Muscle of leg (tissue), 11 donors: ENCODE measurements around the gene RNF4. TPM values are rescaled to one million over a fixed set of nuclear protein-coding genes. Genes with fewer than 3 reads are reported as not detected.

Experiments used
- DNase-seq: peaks from one replicate; pipeline ENCODE4 v3.0.0; 2013
- H3K27ac ChIP-seq: one replicate; pipeline ENCODE4 v1.5.1; 2013; ENCODE audit warnings: mild to moderate bottlenecking, low read length, control low read depth
- H3K27me3 ChIP-seq: one replicate; pipeline ENCODE4 v1.6.1; 2013; ENCODE audit warnings: low read length; ENCODE audit not compliant: control insufficient read depth, insufficient read depth
- H3K36me3 ChIP-seq: one replicate; pipeline ENCODE4 v1.6.1; 2013; ENCODE audit warnings: low read length; ENCODE audit not compliant: control insufficient read depth, insufficient read depth
- H3K4me1 ChIP-seq: one replicate; pipeline ENCODE4 v1.6.1; 2013; ENCODE audit warnings: low read length; ENCODE audit not compliant: control insufficient read depth, insufficient read depth
- H3K4me3 ChIP-seq: one replicate; pipeline ENCODE4 v1.5.1; 2013; ENCODE audit warnings: low read length, control low read depth
- H3K9me3 ChIP-seq: replicated peaks from 2 replicates; pipeline ENCODE4 v1.6.1; 2013; ENCODE audit warnings: low read depth, low read length; ENCODE audit not compliant: control insufficient read depth
- WGBS: methylation state at CpG from one replicate; pipeline ENCODE4 v1.1.5; 2013; ENCODE audit warnings: missing lambda C conversion rate; ENCODE audit not compliant: insufficient coverage; 5-methylcytosine and 5-hydroxymethylcytosine counted together
- polyA plus RNA-seq, 8 donors: library from polyadenylated mRNA; unstranded; fragments of 120-200 nt; gene quantifications; one replicate each; pipeline versions ENCODE4 v1.2.1 to v1.2.3, GENCODE V29; 2013; ENCODE audit warnings: inconsistent platforms in 1 of 8, low replicate concordance in 1 of 8; ENCODE audit not compliant: insufficient read length in 8 of 8, insufficient read depth in 1 of 8
- total RNA-seq: library from RNA; stranded (reverse); fragments of 120-200 nt; gene quantifications from one replicate; pipeline ENCODE4 v1.2.4, GENCODE V29; 2013

RNF4 gene
- total and polyA plus RNA-seq, 9 donors, result 32.1 to 54.7 (median 43.3) TPM

DNA sequence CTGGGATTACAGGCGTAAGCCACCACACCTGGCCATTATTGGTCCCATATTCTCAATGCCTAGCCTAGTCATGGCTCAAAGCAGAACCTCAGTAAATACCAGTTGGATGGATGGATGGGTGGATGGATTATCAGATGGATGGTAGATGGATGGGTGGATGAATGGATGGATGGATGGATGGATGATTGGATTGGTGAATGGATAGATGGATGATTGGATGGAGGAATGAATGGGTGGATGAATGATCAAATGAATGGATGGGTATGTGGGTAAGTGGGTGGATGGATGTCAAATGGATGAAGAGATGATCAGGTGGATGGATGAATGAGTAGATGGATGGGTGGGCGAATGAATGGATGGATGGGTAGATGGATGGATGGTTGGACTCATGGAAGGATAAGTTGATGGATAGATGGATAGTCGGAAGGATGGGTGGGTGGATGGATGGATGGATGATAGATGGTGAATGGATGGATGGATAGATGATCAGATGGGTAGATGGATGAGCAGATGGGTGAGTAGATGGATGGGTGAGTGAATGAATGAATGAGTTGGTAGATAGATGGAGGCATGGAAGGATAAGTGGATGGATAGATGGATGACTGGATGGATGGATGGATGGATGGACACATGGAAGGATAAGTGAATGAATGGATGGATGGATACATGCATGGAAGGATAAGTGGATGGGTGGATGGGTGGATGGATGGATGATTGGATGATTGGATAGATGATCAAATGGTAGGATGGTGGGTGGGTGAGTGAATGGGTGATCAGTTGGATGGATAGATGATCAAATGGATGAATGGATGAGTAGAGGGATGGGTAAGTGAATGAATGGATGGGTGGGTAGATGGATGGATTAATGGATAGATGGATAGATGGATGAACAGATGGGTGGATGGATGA, 22.0 kb upstream of the RNF4 start:
- whole genome bisulfite sequencing, result 83% methylated on average over 2 of the region's 3 CpGs

DNA sequence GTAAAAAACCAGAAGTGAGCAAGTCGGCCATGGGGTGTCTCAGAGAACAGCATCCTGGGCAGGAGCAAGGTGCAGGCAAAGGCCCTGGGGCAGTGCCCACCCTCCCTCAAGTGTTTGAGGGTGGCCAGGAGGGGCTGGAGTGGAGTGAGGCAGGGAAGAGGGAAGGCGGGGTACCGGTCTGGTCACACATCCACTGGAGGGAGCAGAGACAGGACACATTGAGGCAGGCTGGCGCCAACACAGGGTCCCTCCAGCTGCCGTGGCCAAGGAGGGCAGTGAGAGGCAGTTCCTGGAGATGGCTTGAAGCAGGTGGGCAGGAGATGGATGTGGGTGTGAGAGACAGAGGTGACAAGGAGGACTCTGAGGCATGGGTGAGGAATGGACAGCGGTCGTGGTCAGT, 20.3 kb upstream of the RNF4 start:
- no peak for DNase-seq
- H3K4me3 ChIP-seq, result no peak overlapping the region
- H3K36me3 ChIP-seq, result no peaks in the 10 kb centered on the region
- H3K9me3 ChIP-seq, result no peaks in the 10 kb centered on the region
- no peak overlapping the region for H3K27ac ChIP-seq
- no peaks in the 10 kb centered on the region for H3K4me1 ChIP-seq
- 75% methylated on average over 6 of the region's 7 CpGs for WGBS
- H3K27me3 ChIP-seq, result no peaks in the 10 kb centered on the region

More for the DNA sequence above, 22.0 kb upstream of the RNF4 start:
- no peak overlapping the region for H3K27ac ChIP-seq
- H3K27me3 ChIP-seq, result no peaks in the 10 kb centered on the region
- no peaks in the 10 kb centered on the region for H3K9me3 ChIP-seq
- H3K4me1 ChIP-seq, result peaks cover 4% of the 10 kb centered on the region
- no peak for DNase-seq
- no peak overlapping the region for H3K4me3 ChIP-seq
- H3K36me3 ChIP-seq, result no peaks in the 10 kb centered on the region

GRCh38 chr4:2449051-2449450, 19.9 kb upstream of the RNF4 start:
- H3K4me3 ChIP-seq, result no peak overlapping the region
- 87% methylated on average over 11 of the region's 11 CpGs for WGBS
- no peaks in the 10 kb centered on the region for H3K27me3 ChIP-seq
- H3K36me3 ChIP-seq, result no peaks in the 10 kb centered on the region
- H3K4me1 ChIP-seq, result no peaks in the 10 kb centered on the region
- no peaks in the 10 kb centered on the region for H3K9me3 ChIP-seq
- DNase-seq, result no peak
- no peak overlapping the region for H3K27ac ChIP-seq

DNA sequence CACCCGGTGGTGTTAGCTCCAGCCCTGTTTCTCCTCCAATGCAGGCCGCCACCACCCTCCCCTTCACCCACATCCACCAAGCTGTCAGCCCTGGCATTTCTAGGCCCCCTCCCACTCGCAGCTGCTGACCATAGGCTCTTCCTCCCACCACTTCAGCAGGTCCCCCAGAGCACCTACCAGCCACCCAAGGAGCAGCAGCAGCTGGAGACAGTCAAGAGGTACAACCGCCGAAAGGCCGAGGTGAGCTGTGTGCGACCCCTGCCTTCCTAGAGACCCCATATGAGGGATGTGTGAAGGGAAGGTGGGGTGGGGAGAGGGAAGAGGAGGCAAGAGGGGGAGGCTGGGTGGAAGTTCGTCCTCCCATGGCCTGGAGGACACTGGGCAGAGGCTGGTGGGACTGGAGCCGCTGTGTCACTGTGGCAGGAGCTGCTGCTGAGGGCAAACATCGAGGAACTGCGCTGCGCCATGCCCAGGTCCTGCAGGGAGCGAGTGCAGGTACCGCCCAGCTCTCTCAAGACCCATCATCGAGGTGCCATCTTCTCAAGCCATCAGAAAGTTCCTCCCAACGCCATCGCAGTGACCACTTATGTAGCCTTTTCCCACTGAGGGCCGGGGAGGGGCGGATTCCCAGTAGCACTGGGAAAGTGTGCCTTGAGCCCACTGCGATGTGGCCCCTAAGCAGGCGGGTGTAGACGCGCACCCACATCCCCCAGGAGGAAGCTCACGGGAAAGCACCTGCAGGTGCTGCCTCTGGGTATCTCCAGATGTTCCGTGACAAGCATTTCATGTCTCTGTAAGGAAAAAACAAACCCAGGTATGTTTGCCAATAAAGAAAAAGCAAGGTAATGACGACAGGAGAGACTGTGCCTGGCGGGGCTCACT, 19.2 kb upstream of the RNF4 start:
- Histone ChIP-seq H3K27me3 (no peaks in the 10 kb centered on the region), H3K36me3 (no peaks in the 10 kb centered on the region), H3K4me3 (no peak overlapping the region), H3K27ac (no peak overlapping the region), H3K9me3 (no peaks in the 10 kb centered on the region), H3K4me1 (no peaks in the 10 kb centered on the region)
- 84% methylated on average over 26 of the region's 27 CpGs for WGBS
- DNase-seq, result no peak

DNA sequence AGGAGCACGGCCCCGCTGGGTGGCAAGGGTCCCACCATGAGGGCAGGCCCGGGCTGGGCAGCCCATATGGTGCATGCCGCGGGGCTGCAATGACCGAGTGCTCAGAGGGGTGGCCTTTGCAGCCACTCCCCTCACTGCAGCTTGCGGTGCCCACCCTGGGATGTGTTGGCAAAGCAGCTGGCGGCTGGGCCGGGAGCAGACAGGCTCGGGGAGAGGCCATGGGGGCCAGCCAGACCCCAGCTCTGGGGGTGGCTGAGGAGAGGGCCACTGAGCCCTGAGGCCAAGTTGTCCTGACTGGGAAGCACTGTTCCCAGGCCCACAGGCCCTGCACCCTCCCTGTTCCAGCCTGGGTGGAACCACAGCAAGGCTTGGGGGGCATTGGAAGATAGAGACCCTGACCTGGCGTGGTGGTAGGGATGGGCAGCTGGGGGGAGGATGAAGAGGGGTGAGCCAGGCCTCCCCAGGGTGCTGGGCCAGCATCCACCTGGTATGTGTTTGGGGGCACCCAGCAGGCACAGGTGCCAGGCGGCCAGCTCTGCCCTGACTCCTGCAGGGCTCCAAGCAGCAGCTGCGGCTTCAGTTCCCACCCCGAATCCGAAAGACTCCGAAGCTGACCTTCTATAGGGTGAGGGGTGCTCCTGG, 18.4 kb upstream of the RNF4 start:
- H3K27ac ChIP-seq, result no peak overlapping the region
- H3K4me3 ChIP-seq, result no peak overlapping the region
- DNase-seq, result no peak
- no peaks in the 10 kb centered on the region for H3K4me1 ChIP-seq
- no peaks in the 10 kb centered on the region for H3K27me3 ChIP-seq
- 77% methylated on average over 11 of the region's 16 CpGs for WGBS
- H3K36me3 ChIP-seq, result no peaks in the 10 kb centered on the region
- H3K9me3 ChIP-seq, result no peaks in the 10 kb centered on the region

DNA sequence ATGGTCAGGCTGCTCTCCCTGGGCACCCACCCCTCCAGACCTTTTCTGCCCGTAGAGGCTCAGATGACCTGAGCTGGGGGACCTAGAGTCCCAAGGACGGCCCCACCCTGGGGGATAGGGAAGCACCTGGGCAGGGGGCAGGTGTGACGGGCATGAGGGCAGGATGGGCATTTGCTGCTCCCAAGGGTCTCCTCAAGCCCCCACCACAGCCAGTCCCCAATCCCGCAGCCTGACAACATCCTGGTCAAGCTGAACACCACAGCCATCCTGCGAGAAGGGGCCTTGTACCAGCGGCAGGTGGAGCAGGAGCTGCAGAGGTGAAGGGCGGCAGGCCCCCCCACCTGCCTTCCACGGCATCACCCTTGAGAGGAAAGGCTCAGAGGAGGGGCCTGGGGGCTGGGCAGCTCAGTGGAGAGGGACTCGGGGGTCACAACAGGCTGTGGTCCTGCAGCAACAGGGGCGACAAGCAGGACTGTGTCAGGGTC, 17.8 kb upstream of the RNF4 start:
- WGBS, result 69% methylated on average over 3 of the region's 10 CpGs
- Histone ChIP-seq H3K9me3 (no peaks in the 10 kb centered on the region), H3K36me3 (no peaks in the 10 kb centered on the region), H3K4me1 (no peaks in the 10 kb centered on the region), H3K27ac (no peak overlapping the region), H3K27me3 (no peaks in the 10 kb centered on the region), H3K4me3 (no peak overlapping the region)
- DNase-seq, result no peak

DNA sequence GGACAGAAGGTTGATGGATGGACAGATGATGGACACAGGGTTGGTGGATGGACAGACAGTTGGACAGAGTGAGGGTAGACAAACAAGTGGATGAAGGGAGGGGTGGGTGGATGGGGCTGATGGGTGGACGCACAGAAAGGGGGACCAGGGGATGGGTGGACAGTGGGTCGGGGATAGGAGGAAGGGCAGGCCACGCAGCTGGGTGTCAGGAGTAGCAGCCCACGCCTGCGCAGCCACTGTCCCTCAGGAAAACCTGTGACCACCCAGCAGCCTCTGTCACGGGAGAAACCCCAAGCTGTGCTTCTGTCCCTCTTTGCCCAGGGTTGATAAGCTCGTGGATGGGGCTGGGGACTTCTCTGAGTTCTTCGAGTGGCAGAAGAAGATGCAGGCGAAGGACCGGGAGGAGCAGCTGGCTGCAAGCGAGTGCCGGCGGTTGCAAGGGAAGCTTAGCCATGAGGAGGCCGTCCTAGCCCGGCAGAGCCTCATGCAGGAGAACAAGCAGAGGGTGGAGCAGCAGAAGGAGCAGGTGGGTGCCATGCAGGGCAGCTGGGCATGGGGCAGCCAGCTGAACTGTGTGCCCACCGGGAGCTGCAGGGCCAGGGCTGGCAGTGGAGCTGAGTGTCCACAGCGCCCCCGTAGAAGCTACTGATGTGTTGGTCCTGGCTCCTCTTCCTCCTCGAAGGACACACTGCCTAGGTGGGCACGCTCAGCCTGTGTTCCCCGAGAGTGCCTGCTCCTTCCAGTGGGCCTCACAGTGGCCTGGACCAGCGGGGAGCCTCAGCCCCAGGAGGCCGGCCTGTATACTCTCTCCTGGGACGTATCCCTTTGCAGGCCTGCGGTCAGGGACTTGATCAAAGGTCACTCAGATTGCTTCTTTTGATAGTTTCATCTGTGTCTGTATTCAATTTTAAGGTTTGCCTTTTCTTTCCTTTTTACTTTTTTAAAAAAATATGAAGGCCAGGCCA, 16.8 kb upstream of the RNF4 start:
- Histone ChIP-seq H3K36me3 (no peaks in the 10 kb centered on the region), H3K4me1 (no peaks in the 10 kb centered on the region), H3K27ac (no peak overlapping the region), H3K9me3 (no peaks in the 10 kb centered on the region), H3K4me3 (no peak overlapping the region), H3K27me3 (peaks cover 3% of the 10 kb centered on the region)
- WGBS, result 73% methylated on average over 16 of the region's 25 CpGs
- DNase-seq, result no peak

DNA sequence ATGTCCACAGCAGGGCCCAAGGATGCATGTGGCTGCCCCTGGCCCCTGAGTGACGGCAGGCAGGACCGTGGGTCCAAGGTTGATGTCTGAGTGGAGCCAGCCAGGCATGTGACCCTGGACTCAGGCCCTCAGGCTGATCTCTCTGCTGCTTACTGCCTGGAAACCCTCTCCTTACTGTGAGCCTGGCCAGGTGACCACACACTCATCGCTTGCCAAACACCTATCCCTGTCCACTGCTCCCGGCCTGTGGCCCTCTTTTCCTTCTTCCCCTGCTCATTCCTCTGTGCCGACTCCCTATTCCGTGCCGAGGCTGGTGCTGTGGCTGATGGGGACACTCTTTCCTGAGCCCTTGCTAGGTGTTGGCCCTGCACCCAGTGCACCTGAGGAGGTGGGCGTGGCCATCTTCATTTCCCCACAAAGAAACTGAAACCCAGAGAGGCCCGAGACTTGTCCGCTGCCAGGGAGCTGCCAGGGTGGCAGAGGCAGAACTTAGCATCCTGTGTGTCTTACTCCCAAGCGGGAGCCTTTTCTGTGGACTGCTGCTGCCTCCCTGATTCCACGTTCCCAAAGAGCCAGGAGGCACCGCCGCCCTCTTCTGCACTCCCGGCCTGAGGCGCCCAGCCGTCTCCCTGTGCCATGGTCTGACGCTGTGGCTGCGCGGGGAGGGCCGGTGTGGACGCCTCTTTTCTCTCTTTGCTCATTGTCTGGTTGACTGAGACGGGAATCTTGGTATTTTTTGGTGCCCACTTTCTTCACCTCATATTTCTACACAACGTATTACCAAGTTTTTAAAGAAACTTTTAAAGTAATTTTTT, 11.2 kb upstream of the RNF4 start:
- WGBS, result 80% methylated on average over 22 of the region's 24 CpGs
- DNase-seq, result no peak
- Histone ChIP-seq H3K4me1 (peaks cover 6% of the 10 kb centered on the region), H3K9me3 (no peaks in the 10 kb centered on the region), H3K4me3 (no peak overlapping the region), H3K27ac (no peak overlapping the region), H3K27me3 (peaks cover 8% of the 10 kb centered on the region), H3K36me3 (no peaks in the 10 kb centered on the region)
